Measurements from ENCODE around the gene GLI1.

Gene GLI1

DNA sequence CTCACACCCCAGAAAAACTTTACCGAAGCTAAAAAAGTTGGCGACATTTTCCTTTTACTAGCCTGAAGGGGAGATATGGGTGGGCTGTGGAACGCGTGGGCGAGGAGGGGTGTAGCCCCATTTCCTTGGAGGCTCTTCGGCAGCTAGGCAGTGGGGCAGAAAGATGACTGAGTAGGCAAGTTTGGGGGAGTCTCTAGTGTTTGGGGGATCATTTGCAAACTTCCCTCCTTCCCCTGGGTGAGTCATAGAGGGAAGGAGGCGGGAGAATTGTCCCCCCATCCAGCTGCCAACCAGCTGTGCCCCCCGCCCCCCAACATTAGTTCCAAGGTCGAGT lies 2.3 kb downstream of the GLI1 start:
- DNase-seq: peak in 1 of 2 donors; percentile 30

DNA sequence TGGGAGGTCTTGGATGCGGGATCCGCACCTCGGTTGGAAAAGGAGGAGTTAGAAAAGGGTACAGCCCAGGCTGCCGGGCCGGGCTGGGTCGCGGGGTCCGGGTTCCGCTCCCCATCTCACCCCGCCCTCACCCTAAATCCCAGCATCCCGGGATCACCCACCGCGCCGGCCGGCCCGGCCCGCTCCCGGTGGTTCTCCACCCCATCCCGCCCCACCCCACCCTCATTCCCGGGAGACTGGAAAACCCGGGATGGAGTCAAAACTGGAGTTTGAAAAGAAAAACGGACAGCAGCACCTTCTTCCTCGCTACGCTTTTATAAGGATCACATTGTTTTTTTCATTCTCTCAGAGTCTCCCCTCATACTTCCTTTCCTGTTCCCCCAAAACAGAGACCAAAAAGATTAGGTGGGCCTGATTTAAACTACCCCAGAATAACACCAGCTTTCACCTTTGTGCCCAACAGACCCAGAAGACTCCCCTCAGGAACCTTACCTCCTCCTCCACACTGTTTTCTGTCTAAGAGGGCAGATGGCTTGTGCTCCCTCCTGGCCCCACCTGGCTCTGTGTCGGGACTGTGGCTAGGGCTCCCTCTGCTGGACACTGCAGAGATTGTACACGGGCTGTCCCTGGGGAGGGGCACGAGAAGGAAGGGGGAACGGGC lies 2.8 kb downstream of the GLI1 start:
- peak; percentile 85 to 91 for DNase-seq

DNA sequence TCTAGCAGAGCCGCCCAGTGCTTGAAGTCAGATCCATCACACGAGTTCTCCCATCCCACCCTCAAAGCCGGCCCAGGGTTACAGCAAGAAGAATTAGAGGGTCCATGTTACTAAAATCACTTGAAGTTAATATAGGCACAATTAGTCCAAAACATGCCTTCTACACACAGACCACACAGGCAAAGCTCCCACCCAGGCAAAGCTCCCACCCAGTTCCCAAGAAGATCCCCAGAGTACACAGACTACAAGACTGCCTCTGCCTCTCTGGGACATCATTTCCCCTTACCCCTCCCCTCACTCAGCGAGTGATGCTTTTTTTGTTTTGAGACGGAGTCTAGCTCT lies 3.3 kb downstream of the GLI1 start:
- DNase-seq: no peak

DNA sequence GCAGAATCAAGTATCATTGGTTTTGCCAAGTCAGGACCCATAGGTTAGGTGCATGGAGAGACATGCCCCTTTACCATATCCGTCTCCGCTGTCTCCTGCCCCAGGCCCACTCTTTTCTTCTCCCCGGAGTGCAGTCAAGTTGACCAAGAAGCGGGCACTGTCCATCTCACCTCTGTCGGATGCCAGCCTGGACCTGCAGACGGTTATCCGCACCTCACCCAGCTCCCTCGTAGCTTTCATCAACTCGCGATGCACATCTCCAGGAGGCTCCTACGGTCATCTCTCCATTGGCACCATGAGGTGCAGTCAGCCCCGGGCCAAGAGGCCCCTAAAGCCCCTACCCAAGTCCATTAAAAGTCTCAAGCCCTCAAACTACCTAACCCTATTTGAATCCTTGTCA lies 5.0 kb downstream of the GLI1 start:
- no peak for DNase-seq

DNA sequence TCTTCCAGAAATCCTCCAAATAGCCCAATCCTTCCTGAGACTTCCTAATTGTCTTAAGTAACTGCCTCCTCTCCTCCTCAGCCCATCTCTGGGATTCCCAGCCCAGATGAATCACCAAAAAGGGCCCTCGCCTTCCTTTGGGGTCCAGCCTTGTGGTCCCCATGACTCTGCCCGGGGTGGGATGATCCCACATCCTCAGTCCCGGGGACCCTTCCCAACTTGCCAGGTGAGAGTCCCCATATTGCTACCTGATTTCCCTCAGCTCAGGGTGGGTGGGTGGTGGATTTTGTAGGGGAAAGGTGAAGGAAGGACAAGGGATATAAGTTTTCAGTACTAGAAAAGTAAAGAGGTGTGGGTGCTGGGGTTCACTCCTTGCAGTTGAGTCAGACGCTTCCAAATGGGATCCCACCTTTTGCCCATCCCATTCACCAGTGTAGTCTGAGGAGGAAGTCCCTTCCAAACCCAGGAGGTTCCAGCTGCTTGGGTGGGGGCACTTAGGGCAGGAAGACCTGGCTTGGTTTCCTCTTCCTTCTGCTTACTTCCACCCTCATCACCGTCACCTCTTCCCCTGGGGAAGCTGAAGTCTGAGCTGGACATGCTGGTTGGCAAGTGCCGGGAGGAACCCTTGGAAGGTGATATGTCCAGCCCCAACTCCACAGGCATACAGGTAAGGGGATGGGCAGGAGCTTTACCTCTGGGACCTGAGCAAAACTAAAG lies 5.6 kb downstream of the GLI1 start:
- no peak for DNase-seq

DNA sequence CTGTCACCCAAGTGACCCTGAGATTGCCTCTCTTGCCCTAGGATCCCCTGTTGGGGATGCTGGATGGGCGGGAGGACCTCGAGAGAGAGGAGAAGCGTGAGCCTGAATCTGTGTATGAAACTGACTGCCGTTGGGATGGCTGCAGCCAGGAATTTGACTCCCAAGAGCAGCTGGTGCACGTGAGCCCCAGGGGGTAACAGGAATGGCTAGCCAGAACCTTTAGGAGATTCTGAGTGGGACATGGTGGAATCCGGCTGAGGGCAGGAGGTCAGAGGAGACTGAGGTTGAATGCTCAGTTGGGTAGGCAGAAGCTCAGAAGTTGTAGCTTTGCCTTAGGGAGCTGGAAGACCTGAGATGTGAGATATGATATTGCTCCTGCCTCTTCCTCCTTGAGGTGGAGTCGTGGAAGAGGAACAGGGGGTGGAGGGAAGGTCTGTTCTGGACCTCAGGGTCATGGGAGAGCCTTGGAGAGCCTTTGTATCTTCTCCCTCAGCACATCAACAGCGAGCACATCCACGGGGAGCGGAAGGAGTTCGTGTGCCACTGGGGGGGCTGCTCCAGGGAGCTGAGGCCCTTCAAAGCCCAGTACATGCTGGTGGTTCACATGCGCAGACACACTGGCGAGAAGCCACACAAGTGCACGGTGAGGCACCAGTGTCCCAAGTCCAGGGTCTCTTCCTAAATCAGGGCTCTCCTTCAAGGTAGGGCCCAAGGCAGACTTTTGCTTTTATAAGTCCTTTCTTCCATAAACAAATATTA lies 6.3 kb downstream of the GLI1 start:
- no peak for DNase-seq

DNA sequence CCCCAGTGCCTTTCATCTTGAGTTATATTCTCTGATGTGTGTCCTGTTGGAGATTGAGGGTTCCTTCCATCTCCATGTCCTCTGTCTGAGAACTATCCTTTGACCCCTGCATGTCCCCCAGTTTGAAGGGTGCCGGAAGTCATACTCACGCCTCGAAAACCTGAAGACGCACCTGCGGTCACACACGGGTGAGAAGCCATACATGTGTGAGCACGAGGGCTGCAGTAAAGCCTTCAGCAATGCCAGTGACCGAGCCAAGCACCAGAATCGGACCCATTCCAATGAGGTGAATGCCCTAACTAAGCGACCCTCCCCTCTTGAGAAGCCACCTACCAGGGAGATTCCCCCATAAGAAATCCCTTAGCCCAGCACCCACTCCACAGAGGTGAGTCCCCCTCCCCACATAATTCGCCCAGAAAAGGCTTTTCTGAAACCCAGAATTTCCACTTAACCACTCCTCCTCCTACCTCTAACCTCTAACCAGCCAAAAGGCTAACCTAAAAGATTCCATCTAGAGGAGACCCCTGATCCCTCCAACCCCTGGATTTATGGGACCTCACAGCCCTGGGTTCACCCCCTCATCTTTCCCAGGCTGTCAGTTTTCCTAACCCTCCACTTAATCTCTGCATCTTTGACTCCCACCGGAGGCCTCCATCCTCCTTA lies 7.8 kb downstream of the GLI1 start:
- DNase-seq: no peak

DNA sequence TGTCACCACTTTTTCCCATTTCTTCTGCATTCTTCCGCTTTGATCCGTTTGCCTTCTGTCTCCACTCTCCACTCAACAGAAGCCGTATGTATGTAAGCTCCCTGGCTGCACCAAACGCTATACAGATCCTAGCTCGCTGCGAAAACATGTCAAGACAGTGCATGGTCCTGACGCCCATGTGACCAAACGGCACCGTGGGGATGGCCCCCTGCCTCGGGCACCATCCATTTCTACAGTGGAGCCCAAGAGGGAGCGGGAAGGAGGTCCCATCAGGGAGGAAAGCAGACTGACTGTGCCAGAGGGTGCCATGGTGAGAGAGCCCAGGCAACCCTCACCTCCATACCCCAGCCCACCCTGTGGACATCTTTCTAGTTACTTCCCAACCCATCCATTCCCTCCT lies 8.3 kb downstream of the GLI1 start:
- no peak for DNase-seq

DNA sequence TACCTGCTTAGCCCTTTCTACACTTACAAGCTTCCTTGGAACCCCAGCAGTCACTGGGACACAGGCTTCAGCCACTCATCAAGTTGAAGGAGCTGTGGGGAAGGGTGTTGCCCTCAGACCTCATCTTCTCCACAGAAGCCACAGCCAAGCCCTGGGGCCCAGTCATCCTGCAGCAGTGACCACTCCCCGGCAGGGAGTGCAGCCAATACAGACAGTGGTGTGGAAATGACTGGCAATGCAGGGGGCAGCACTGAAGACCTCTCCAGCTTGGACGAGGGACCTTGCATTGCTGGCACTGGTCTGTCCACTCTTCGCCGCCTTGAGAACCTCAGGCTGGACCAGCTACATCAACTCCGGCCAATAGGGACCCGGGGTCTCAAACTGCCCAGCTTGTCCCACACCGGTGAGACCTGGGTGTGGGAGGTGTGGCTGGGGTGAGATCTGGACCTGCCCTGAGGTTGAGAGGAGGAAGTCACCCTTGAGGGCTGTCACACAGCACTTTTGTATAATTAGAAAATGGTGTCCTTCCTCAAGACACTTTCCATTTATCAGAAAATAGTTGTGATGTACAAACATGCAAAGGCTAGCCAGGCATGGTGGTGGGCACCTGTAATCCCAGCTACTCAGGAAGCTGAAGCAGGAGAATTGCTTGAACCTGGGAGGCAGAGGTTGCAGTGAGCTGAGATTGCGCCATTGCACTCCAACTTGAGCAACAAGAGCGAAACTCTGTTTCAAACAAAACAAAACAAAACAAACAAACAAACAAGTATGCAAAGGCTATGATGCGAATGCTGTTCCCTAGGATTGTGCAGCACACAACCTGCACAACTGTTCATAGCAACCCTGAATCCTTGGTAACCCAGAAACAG lies 9.9 kb downstream of the GLI1 start:
- DNase-seq: no peak

DNA sequence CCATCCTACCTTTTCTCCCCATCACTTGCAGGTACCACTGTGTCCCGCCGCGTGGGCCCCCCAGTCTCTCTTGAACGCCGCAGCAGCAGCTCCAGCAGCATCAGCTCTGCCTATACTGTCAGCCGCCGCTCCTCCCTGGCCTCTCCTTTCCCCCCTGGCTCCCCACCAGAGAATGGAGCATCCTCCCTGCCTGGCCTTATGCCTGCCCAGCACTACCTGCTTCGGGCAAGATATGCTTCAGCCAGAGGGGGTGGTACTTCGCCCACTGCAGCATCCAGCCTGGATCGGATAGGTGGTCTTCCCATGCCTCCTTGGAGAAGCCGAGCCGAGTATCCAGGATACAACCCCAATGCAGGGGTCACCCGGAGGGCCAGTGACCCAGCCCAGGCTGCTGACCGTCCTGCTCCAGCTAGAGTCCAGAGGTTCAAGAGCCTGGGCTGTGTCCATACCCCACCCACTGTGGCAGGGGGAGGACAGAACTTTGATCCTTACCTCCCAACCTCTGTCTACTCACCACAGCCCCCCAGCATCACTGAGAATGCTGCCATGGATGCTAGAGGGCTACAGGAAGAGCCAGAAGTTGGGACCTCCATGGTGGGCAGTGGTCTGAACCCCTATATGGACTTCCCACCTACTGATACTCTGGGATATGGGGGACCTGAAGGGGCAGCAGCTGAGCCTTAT lies 10.8 kb downstream of the GLI1 start:
- no peak for DNase-seq

DNA sequence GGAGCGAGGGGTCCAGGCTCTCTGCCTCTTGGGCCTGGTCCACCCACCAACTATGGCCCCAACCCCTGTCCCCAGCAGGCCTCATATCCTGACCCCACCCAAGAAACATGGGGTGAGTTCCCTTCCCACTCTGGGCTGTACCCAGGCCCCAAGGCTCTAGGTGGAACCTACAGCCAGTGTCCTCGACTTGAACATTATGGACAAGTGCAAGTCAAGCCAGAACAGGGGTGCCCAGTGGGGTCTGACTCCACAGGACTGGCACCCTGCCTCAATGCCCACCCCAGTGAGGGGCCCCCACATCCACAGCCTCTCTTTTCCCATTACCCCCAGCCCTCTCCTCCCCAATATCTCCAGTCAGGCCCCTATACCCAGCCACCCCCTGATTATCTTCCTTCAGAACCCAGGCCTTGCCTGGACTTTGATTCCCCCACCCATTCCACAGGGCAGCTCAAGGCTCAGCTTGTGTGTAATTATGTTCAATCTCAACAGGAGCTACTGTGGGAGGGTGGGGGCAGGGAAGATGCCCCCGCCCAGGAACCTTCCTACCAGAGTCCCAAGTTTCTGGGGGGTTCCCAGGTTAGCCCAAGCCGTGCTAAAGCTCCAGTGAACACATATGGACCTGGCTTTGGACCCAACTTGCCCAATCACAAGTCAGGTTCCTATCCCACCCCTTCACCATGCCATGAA lies 11.5 kb downstream of the GLI1 start:
- no peak for DNase-seq

DNA sequence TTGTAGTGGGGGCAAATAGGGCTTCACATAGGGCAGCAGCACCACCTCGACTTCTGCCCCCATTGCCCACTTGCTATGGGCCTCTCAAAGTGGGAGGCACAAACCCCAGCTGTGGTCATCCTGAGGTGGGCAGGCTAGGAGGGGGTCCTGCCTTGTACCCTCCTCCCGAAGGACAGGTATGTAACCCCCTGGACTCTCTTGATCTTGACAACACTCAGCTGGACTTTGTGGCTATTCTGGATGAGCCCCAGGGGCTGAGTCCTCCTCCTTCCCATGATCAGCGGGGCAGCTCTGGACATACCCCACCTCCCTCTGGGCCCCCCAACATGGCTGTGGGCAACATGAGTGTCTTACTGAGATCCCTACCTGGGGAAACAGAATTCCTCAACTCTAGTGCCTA lies 12.1 kb downstream of the GLI1 start:
- no peak for DNase-seq

DNA sequence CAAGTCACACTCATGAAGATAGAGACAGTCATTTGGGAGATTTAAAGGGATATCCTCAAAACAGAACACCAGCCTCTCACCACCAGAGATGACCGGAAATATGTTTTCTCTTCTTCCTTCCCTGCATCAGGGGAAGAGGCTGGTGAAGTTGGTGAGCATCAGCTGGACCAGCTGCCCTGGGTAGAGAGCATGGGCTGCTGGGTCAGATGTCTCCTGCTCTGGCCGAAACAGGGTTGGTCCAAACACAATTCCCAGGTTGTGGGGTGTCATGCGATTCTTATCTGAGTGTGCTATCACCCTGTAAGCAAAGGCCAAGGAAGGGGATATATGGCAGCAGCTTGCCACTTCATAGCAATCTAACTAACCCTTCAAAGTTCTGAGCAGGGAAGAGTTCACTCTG lies 12.8 kb downstream of the GLI1 start:
- DNase-seq: no peak

DNA sequence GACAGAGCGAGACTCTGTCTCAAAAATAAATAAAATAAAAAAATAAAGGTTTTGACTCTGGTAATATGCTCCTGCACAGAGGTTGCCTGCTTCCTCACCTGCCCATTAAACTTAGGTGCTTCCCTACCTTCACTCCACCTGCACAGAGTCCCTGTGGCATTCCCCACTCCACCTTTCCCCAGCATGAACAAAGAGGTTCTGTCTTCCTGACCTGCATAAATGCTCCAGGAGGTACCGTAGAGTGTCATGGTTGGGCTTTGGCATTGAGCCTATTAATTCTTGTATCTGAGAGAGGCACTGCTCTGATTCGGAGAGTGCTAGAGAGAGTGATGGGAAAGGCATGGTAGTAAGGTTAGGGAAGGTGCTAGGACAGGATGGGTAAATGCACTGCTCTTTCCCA lies 13.8 kb downstream of the GLI1 start:
- no peak for DNase-seq

DNA sequence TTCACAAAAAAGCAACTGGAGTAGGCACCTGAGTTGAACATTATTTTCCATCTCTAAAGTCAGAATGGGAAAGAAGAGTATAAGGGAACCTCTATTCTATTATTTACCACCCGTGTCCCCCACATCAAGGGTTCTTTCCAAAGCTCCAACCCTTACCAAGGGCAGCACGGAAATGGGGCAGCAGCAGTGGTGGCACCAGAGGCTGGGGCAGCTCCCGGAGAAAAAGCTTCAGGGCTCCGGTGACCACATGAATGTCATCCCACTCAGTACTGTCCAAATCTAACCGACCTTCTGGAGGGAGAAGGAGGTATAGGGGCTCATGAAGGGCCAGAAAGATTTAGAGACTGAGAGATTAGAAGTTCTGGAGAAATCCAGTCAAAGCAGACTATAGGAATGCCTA lies 14.3 kb downstream of the GLI1 start:
- no peak for DNase-seq

DNA sequence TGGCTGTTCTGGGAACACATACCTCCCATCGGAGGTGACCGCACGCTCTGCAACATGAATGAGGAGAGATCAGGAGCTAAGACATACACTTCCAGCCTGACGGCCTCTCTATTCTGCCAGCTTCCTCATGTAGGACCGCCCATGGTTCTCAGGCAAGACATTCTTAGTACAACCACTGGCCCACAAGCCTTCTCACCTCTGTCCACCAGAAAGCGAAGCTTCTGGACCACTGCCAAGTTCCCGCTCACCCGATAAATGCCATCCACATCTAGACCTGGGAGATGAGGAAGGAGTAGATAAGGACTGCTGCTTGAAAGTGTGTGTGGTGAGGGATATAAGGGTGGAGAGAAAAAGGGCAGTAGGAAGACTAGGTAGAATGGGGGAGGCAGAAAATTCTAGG lies 14.8 kb downstream of the GLI1 start:
- DNase-seq: no peak

DNA sequence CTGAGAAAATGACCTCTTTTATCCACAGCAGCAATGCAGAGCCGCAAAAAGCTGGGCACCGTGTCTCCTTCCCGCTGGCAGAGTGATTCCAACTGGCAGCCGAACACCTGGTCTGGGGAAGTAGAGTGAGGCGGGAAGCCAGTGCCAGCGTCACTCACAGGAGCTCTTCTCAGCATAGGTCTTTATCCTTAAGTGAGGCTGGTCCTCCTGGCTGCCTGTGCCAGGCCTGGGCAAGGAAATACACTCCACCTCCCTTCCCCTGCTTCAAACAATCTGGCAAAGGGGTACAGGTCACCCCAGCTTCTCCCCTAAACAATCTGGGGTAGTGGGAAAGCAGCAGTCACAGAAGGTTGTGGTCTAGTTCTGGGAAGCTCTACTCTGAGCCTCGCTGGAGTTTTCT lies 15.3 kb downstream of the GLI1 start:
- DNase-seq: no peak

DNA sequence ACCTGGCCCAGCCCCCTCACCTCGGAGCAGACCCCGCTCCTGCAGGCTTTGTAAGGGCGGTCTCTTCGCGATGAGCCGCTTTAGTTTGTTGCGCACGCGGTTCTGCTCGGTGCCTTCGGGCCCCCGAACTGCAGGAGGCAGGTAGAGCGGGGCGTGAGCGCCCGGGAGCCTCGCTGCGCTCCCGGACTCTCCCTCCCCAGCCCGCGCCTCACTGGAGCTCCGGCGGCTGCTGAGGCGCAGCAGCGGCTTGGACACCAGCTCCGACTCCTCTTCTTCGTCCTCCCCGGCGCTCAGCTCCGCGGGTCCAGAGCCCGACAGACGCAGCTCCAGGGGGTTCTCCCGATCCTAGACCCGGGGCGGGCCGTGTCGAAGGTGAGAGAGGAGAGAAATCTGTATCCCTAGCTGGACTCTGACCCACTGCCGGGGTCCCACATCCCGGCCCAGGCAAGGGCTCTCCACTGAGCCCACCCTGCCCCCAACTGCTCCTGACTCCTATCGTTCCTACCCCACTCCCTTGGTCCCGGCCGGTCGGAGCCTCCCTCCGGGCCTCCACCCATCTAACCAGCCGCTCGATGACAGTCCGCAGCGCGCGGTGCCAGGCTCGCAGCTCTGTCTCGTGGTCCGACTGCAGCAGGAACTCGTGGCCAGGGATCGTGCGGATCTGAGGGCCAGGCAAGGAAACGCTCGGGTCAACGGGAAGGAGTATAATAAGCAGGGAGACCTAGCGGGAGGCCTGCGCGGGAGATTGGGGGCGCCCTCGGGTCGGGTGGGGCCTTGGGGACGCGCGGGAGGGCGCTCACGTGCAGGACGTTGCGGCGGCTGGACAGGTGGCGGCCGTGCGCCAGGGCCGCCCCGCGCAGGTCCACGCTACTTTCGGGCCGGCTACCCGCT lies 15.9 kb downstream of the GLI1 start:
- no peak for DNase-seq

DNA sequence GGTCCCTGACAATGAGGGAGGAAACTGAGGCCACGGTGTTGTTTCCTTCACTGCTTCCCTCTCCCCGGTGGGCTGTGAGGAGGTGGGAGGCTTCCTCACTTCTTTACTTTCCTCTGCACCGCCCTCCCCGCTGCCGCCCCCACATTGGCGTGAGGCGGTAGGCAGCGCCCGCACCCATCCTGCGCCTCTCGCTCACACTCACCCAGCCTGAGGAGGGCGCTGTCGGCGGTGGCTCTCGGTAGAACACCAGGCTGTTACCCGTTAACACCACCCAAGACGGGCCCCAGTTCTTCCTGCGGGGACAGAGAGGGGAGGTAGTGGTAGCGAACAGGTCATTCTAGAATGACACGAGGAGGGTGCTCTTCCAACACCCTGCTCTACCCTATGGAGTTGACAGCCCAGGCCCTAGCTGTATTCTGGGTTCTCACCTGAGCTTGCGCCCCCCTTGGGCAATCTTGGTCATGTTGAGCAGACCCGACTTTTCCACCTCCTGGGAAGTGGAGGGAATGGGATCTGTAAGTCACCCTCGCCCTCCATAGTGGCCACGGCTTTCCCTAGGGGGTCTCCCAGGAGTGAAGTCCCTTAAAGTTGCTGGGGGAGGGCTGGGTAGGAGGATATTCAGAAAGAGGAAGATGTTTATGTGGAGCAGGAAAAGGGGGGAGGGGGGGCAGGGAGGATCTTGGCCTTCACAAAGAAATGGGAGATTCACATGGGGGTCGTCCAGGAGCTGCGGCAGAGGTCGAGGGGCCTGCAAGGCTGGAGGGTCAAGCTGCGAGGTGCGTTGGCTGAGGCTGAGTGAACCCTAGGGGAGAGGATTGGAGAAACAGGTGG lies 16.8 kb downstream of the GLI1 start:
- peak; percentile 64 to 69 for DNase-seq

All from activated CD4-positive, alpha-beta T cell treated with anti-CD3 and anti-CD28 coated beads for 4 hours (primary cell).